Adrenal gland (tissue), 12 donors: ENCODE data around the gene NTF3. TPM values are rescaled to one million over a fixed set of nuclear protein-coding genes. Genes with fewer than 3 reads are reported as not detected.

Experiments used
- DNase-seq, 7 donors: peaks; one replicate each; pipeline ENCODE4 v3.0.0-alpha.2; 2019 to 2020
- H3K27ac ChIP-seq, 5 donors: fragments of 200-600 bp; sonication (generic) in 4 of 5; 1 replicate in 3 of 5; 2 replicates in 2 of 5; pipeline versions ENCODE4 v1.5.1 to v1.8.0; 2016 to 2020; ENCODE audit warnings: mild to moderate bottlenecking in 1 of 5
- H3K27me3 ChIP-seq: fragments of 200-600 bp; 2 replicates; pipeline ENCODE4 v1.8.0; 2021
- H3K36me3 ChIP-seq, 2 donors: fragments of 200-600 bp; replicated peaks in 1 of 2; 1 replicate in 1 of 2; 2 replicates in 1 of 2; pipeline versions ENCODE4 v1.5.1 to v1.8.0; 2018 to 2022
- H3K4me1 ChIP-seq, 2 donors: fragments of 200-600 bp; replicated peaks in 1 of 2; 1 replicate in 1 of 2; 2 replicates in 1 of 2; pipeline versions ENCODE4 v1.5.1 to v1.8.0; 2018 to 2021
- H3K4me3 ChIP-seq, 4 donors: fragments of 200-600 bp; sonication (generic) in 3 of 4; one replicate each; pipeline ENCODE4 v1.5.1; 2016 to 2018
- H3K9me3 ChIP-seq, 3 donors: fragments of 200-600 bp; sonication (generic) in 1 of 3; replicated peaks in 1 of 3; 1 replicate in 2 of 3; 2 replicates in 1 of 3; pipeline versions ENCODE4 v1.5.1 to v1.8.0; 2016 to 2021
- POLR2A ChIP-seq, 2 donors: fragments of 450-650 bp; IDR thresholded peaks; one replicate each; pipeline ENCODE4 v1.6.1; 2017; ENCODE audit warnings: antibody characterized with exemption in 2 of 2, mild to moderate bottlenecking in 2 of 2, moderate library complexity in 1 of 2
- WGBS, 4 donors: extraction: QIAGEN DNeasy Blood & Tissue Kit in 2 of 4; methylation state at CpG; one replicate each; pipeline versions ENCODE4 v1.1.5 to v1.1.7; 2013 to 2017; 5-methylcytosine and 5-hydroxymethylcytosine counted together
- intact Hi-C, 2 donors: fragments of 100-400 bp; cut with DNase I; formaldehyde crosslinking; loops; one replicate each; pipeline versions ENCODE4 v1.14.1 to v1.15.0; 2022 to 2023
- polyA plus RNA-seq, 3 donors: library from polyadenylated mRNA; stranded (reverse); fragments of 200-250 nt in 2 of 3; fragments of 350-450 nt in 1 of 3; fragmentation: Illumina TruSeq in 1 of 3; extraction: RNeasy Lipid Tissue Mini Kit (QIAGEN cat#74804) in 1 of 3; gene quantifications; one replicate each; pipeline ENCODE4 v1.2.3, GENCODE V29; 2013 to 2014
- total RNA-seq, 9 donors: library from RNA; depleted of rRNA in 4 of 9; stranded (reverse); fragments of >200 nt in 4 of 9; fragments of 120-200 nt in 1 of 9; fragmentation: NEBNext Ultra II Directional in 1 of 9; extraction: Animal tissue kit (Norgen Biotek cat#: 25700) in 1 of 9; gene quantifications; one replicate each; pipeline versions ENCODE4 v1.1.0 to v1.2.4, GENCODE V29; 2013 to 2023
- TF ChIP-seq, protein P1 (sequence below), 6 experiments: fragments of 450-650 bp in 4 of 6; fragments of 200-600 bp in 2 of 6; sonication (generic) in 1 of 6; IDR thresholded peaks; 1 replicate in 5 of 6; 2 replicates in 1 of 6; pipeline versions ENCODE4 v1.5.1 to v1.8.0; 2016 to 2021; ENCODE audit warnings: antibody characterized with exemption in 6 of 6, mild to moderate bottlenecking in 2 of 6, moderate library complexity in 1 of 6
- donor health status: healthy with polysubstance abuse.
- donor health status: Bipolar disorder and iron deficiency.
- donor health status: DM: yes; HTN: yes; CAD: no.
- donor health status: DM: no; HTN: no; CAD: no.
- donor health status: DM: no; HTN: no; CAD: no.
- donor health status: DM: yes; HTN: yes; CAD: no.

NTF3 gene
- total and polyA plus RNA-seq, 12 donors: 0.28 to 2.9 (median 0.73) TPM; not detected in 2

DNA sequence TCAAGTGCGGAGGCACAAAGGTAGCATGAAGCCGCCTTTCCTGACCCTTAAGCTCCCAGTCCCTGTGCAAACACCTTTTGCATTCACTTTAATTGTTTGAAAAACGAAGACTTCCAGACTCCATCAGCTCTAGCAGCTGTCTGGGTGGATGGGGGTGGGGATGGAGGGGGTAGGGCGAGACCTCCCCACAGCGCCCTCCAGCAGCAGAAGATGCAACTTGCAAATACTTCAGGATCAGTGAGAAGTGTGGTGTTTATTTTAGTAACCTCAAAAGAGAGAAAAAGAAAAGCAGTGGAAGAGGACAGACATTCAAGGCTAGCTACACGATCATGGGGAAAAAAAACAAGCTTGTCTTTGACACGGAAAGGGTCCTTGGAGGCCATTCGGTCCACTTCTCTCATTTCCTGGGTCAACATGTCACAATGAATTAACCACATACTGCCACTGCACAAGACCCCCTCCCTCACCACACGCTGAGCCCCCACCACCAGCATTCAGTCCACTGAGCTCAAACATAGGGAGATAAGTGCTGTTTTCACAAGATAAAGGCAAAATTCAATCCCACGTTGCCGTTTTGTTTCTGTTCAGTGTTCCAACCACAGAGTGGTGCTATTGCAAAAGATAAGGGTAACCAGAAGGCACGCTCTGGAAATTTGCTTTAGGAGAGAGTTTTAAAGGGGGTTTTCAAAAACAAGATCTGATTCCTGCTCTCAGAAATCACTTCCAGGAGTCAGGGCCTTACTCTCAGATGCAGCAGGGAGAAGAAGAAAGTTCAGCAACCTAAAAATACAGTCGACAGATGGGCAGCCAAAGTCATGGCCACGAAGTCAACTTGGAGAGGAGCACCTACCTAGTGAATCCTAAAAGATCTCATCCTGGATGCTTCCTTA lies 3.3 kb upstream of the NTF3 start:
- TF ChIP-seq POLR2A (IDR thresholded peaks at IDR 0.05): no peak
- TF ChIP-seq, protein P1, sequence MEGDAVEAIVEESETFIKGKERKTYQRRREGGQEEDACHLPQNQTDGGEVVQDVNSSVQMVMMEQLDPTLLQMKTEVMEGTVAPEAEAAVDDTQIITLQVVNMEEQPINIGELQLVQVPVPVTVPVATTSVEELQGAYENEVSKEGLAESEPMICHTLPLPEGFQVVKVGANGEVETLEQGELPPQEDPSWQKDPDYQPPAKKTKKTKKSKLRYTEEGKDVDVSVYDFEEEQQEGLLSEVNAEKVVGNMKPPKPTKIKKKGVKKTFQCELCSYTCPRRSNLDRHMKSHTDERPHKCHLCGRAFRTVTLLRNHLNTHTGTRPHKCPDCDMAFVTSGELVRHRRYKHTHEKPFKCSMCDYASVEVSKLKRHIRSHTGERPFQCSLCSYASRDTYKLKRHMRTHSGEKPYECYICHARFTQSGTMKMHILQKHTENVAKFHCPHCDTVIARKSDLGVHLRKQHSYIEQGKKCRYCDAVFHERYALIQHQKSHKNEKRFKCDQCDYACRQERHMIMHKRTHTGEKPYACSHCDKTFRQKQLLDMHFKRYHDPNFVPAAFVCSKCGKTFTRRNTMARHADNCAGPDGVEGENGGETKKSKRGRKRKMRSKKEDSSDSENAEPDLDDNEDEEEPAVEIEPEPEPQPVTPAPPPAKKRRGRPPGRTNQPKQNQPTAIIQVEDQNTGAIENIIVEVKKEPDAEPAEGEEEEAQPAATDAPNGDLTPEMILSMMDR (IDR thresholded peaks at IDR 0.05): peak in 4 of 6 experiments; percentile 26 to 43 (median 36)

DNA sequence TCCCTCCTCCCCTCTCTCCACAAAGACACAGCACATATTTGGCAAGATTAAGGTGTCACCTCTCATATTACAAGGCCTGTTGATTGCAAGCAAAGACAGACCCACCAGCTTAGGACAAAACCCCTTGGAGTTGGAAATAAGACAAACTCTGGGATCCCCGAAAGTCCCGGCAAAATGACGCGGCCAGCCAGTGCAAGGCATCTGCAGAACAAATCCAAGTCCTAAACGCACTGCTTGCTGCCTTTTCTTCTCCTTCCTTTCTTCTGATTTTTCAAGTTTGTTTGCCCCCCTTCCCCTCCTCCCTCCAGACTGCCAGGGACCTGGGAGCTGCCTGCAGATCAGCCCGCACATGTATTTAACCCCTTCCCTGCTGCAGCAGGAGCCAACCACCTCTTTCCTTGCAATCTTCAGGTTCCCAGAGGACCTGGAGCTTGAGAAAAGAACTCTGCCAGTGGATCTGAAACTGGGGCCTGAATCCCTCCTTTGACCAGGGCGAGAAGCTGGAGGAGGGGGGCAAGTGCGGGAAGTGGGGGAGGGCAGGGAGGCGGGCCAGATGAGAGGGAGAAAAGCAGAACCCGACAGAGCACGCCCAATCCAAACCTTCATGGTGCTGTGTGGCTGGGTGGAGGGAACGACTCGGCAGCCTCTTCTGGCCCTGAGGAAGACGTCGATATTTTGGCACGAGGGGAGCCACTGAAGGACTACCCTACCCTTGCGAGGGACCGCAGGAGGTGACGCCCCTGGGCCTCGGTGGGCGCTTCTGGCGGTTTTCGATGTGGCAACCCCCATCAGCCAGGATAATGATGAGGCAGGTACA lies 2.0 kb upstream of the NTF3 start:
- no peak overlapping the region for H3K27ac ChIP-seq
- no peak overlapping the region for H3K4me3 ChIP-seq
- WGBS, 4 donors: 9 to 16% (median 13%) methylated on average over 10 to 23 of the region's 23 CpGs
- intact Hi-C loops: loop anchor here in 1 of 2 donors (10.0 kb wide), 1 partner anchor 405 kb away; no protein-coding TSS in a partner anchor
- no peaks in the 10 kb centered on the region for H3K36me3 ChIP-seq
- TF ChIP-seq, protein P1 (IDR thresholded peaks at IDR 0.05): no peak
- TF ChIP-seq POLR2A (IDR thresholded peaks at IDR 0.05): no peak
- H3K27me3 ChIP-seq: peaks cover 26% of the 10 kb centered on the region
- H3K4me1 ChIP-seq: peaks cover 0 to 11% of the 10 kb centered on the region in 2 donors
- H3K9me3 ChIP-seq: no peaks in the 10 kb centered on the region
- no peak for DNase-seq

More for the DNA sequence above, 3.3 kb upstream of the NTF3 start:
- intact Hi-C loops: no loop called here
- H3K27ac ChIP-seq: no peak overlapping the region
- H3K27me3 ChIP-seq: peaks cover 25% of the 10 kb centered on the region
- H3K4me3 ChIP-seq: no peak overlapping the region
- peaks cover 0 to 11% of the 10 kb centered on the region in 2 donors for H3K4me1 ChIP-seq
- DNase-seq: no peak
- H3K9me3 ChIP-seq: no peaks in the 10 kb centered on the region
- no peaks in the 10 kb centered on the region for H3K36me3 ChIP-seq
- 11 to 16% (median 12%) methylated on average over 14 of the region's 14 CpGs for WGBS, 4 donors

DNA sequence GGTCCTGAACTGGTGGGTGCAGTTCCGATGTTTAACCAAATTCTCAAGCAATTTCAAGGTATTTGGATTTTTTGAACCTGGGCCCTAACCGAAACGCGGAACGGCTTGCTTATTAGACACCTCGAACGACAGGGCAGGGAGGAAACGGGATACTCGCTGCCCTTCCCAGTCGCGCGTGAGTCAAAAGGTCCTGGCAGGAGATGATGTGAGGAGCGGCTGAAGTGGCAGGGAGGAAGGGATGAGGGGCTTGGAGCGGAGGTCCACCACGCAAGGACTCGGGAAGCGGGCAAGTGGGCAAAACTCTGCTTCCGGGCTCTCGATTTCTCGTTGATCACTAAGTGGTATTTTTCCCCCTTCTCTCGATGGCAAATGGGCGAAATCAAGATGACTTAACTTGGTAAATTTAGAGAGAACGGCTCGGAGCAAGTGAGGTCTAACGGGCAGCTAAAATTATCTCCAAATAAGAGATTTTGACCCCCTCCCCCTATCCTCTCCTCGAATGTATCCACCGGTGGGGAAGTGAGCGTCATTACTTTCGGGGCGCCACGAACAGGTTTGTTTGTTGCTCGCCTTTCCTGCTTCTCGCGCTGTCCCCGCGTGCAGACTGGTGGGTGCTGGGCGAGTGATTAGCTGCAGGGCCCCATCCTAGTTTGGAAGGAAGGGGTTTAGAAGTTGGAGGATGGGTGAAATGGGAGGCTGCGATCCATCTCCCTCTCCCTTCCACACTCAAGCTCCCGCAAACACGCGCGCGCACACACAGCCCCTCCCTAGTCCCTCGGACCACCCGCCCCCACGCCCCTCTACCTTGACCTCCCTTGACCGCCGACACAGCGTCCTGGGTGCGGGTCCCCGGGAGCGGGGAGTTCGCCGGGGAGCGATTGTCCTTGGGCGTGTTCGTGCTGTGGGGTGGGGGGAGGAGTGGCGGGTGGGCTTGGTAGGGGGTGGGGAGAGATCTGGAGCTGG lies 986 bp upstream of the NTF3 start:
- no peak for DNase-seq
- Histone ChIP-seq H3K9me3 (no peaks in the 10 kb centered on the region), H3K27me3 (peaks cover 26% of the 10 kb centered on the region), H3K36me3 (no peaks in the 10 kb centered on the region), H3K4me3 (peak overlapping the region in 1 of 4 donors; percentile 49), H3K4me1 (peaks cover 0 to 11% of the 10 kb centered on the region in 2 donors), H3K27ac (no peak overlapping the region)
- TF ChIP-seq, protein P1 (IDR thresholded peaks at IDR 0.05): no peak
- no peak for TF ChIP-seq POLR2A (IDR thresholded peaks at IDR 0.05)
- 3 to 7% (median 5%) methylated on average over 35 to 58 of the region's 58 CpGs for WGBS, 4 donors
- intact Hi-C loops: loop anchor here in 1 of 2 donors (10.0 kb wide), 1 partner anchor 406 kb away; no protein-coding TSS in a partner anchor
